NCI-H128 (cell line): ENCODE measurements around the gene CLDN11.

ENCODE experiments used
- DNase-seq: peaks from one replicate; lab custom pipeline; 2025; ENCODE audit not compliant: unreplicated experiment; lab: John Stamatoyannopoulos, UW

The CLDN11 gene

DNA sequence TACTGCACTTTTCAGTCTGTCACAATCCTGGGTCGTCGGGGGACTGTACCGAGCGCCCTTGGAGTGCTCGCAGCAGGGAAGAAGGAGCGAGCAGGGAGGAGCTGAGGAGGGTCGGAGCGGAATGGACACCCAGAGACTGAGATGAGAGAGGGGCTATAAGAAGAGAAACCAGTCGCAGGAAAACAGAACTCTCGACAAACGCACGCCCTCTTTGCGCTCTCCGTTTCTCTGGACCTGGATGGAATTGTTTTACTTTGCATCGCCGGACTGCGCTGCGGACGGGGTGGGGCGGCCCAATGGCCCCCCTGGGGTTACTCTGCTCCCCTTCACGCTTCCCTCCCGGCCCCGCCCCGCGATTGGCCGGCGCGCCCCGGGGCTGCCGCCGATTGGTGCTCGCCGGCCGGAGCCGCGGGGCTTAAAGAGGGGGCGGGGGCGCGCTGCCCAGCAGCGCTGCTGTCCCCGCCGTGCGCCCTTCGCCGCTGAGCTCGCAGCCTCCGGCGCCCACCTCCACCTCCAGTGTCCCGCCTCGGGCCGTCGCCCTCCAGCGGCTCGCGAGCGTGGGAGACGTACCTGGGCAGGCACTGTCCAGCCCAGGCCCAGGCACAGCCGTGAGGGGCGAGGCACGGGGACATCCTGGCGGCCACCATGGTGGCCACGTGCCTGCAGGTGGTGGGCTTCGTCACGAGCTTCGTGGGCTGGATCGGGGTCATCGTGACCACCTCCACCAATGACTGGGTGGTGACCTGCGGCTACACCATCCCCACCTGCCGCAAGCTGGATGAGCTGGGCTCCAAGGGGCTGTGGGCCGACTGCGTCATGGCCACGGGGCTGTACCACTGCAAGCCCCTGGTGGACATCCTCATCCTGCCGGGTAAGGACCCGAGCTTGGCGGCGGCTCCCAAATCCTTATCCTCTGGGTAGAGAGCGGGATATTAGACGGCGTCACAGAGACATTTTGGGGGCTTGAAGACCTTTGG lies at the start of gene CLDN11:
CLDN11 (plus strand) TSS at position 447 of the 977 bp plus-strand sequence; CDS start at position 646, 199 bp downstream.
- no peak for DNase-seq

DNA sequence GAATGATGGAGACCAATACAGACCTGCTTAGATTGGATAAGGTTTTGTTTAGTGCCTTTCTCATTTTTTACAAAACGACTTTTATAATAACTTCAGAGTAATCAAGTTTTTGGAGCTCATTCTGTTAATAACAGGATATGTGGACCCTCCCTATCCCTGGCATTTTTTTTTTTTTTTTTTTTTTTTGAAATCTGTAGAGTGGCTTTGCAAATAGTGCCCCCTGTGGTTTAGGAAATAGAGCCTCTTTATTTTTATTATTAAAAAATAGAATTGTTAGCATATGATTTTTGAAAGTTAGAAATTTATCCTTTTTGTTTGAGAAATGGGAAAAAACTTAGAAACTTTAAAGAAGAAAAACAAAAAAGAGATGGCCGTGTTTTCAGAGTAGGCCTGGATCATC lies 49.7 kb upstream of the CLDN11 start:
- no peak for DNase-seq

DNA sequence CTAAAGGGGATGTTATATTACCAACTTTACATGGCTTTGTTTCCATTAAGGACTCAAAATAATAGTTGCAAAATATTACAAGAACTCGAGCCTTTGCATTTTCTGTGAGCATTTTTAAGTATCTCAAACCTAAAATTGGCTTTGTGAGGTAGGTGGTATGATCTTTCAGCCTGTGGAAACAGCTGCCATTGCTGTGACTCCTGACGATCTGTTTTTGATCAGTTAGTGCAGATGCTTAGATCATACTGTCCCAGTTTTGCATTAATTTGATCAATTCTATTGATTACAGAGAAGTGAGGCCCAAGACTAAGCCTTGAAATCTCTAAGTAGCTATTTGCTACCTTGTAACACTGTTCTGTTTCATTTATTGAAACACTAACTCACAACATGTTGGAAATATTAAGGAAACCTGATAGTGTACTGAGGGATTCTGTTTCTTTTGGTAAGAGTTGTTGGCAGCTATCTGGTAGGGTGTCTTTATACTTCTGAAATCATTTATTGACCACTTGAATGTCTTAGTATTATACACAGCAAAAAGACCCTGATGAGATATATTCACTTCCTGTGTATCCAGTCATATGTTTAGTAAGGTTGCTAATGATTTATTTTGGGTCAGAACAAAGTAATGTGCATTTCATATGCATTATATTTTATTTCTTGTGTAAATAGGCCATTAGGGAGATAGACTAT lies 46.3 kb upstream of the CLDN11 start:
- DNase-seq: peak; percentile 41

DNA sequence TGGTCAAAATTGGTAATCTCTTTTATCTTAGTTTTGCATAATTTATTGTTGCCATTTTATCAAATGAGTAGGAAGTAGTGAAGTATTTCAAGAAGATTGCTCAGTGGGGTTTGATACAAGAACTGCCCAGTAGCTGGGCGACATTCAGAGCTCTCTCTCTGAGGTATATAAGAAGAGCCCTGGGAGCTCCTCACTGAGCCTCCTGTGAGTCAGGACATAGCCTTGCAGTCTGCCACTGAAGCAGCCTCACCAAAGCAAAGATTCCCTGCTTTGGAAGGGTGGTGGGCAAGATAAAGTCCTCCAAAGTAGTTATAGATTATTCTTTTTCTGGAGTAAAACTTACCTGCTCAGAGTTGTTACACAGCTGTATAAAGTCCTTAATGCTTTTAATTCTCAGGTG lies 35.1 kb upstream of the CLDN11 start:
- no peak for DNase-seq

DNA sequence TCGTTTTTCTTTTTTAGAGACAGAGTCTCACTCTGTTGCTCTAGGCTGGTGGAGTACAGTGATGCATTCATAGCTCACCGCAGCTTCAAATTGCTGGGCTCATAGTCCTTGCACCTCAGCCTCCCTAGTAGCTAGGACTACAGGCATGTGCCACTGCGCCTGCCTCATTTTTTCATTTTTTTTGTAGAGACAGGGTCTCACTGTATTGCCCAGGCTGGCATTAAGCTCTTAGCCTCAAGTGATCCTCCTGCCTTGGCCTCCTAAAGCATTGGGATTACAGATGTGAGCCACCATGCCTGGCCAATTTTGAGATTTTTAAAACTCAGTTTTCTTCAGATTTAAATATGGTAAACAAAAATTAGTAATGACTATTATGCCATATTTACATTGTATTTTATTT lies 32.2 kb upstream of the CLDN11 start:
- DNase-seq: no peak

DNA sequence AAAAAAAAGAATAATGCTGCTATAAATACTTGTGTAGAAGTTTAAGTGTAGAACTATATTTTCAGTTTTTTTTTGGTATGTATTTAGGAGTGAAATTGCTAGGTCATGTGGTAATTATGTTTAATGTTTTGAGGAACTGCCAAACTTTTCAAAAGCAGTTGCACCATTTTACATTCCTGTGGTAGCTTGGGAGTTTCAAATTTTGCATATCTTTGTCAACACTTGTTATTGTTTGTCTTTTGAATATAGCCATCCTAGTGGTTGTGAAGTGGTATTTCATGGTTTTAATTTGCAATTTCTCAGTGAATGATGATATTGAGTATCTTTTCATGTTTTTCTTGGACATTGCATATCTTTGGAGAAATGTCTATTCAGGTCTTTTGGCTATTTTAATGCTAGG lies 30.7 kb upstream of the CLDN11 start:
- DNase-seq: no peak

DNA sequence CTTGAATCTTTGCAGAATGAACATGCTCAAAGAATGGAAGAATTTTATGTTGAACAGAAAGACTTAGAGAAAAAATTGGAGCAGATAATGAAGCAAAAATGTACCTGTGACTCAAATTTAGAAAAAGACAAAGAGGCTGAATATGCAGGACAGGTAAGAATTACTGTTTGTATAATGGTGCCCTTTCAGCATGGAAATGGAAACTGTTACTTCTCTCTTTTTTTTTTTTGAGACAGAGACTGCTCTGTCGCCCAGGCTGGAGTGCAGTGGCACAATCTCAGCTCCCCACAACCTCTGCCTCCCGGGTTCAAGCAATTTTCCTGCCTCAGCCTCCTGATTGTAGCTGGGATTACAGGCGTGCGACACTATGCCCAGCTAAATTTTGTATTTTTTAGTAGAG lies 27.6 kb upstream of the CLDN11 start:
- DNase-seq: no peak

DNA sequence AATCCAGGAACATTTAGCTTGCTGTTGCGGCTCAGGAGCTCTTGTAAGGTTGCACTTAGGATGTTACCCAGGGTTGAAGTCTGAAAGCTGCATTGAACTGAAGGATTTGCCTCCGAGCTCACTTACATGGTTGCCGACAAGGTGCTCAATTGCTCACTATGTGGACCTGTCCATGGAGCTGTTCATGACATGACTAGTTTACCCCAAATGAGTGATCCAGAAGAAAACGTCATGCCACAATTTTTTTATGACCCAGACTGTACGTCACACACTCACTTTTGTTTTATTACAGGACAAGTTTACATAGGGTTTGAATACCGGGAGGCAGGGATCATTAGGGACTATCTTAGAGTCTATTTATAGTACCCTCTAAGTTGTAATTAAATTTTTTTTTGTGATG lies 21.0 kb upstream of the CLDN11 start:
- DNase-seq: no peak

DNA sequence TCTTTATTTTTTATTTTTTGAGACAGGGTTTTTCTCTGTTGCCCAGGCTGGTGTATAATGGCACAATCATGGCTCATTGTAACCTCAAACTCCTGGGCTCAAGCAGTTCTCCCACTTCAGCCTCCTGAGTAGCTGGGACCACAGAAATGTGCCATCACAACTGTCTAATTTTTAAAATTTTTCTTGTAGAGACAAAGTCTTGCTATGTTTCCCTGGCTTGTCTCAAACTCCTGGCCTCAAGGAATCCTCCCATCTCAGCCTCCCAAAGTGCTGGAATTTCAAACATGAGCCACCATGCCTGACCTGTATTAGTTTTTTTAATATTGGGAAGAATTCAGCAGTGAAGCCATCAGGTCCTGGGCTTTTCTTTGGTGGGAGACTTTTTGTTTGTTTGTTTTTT lies 13.6 kb upstream of the CLDN11 start:
- DNase-seq: no peak

DNA sequence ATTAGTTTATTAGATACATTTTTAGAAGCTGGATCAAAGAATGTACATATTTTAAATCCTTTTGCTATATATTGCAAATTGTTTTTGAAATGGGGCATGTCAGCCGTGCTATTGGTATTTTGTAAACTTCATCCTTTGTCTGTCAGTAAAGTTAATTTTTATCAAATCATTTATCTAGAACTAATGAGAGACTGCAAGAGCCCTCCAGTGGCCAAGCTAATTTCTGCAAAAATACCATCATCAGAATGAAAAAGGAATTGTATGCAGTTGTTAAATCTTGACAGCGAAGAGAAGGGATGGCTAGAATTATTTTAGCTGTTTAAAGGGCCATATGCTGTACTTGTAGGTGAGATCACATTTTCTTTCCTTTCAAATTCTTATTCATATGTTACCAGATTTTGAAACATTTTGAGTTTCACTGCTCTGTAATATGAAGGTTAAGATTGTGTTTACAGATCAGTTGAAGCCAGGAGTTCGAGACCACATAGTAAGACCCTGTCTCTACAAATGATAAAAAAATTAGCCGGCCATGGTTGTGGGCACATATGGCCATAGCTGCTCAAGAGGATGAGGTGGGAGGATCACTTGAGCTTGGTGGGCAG lies 8.1 kb upstream of the CLDN11 start:
- DNase-seq: no peak

DNA sequence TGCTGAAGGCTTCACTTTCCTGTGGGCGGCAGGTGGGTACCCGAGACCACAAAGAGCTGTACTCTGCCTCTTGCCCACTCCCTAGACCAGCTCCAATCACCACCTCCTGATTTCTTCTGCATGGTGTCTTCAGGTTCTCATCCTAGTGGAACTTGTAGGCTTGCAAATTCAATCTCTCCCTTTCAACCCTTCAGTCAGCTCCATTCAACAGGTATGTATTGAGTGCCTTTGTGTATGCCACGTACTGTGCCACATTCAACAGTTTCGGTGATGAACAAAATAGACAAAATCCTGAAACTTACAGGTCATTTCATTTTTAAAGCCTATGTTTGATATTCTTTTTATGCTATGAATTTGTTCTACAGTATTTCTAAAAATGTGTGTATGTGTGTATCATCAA lies 5.4 kb upstream of the CLDN11 start:
- DNase-seq: no peak

DNA sequence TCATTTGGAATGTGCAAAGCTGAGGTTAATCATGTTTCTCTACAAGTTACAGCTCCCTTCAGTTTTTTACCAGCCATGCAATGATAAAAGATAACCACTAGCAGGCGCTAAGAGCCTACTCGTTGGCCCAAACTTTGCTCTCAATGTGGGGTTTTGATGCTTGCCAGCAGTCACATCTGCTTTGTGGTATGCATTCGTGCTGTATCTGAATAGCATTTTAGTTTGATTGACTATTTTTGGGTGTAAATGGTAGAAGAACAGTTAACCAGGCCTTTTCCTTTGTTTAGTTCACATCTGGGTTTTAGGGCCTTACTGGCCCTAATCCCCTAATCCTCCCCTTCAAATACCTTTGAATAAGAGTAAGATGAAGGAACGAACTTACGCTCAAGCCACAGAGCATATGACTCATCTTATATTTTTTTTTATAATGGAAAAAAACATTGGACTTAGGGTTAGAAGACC lies 4.4 kb upstream of the CLDN11 start:
- DNase-seq: peak; percentile 44

DNA sequence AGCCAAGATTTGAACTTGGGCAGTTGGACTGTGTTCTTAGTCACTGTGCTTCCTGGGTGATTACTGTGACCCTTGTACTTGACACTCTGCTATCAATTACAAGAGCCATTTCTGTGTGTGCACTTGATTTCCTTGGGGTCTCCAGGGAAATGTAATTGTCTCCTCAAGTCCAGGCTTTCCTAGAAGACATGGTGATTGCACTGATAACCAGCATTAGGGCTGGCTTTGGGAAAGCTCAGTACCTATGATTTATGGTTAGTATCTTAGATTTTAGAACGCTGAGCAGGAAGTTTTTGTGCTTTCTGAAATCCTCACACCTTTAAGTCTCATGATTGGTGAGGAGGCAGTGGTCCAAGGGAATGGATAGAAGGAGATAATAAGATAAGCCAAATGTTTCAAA lies 1.6 kb upstream of the CLDN11 start:
- DNase-seq: no peak

DNA sequence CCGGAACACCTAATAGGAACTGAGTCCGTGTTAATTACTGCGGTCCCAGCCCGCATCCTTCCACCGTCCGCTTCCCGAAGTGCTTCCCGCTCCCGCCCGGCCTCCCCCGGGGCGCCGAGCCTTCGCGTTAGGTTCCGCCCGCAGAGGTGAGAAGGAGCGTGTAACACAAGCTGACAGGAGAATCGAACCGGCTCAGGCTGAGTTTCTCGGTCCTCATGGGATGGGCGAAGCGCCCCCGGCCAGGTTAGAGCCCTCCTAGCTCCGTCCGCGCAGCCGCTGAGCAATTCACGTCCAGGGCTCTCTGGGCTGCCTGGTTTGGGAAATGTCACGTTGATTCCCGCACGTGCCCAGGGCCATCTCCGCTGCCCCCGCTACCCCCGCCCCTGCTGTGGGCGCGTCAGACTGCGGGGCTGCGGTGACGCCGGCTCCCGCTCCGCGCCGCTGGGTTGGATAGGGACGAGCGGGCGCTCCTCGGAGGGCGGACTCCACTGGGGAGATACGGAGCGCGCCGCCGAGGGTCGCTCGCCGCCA lies 954 bp downstream of the CLDN11 start:
- DNase-seq: no peak

DNA sequence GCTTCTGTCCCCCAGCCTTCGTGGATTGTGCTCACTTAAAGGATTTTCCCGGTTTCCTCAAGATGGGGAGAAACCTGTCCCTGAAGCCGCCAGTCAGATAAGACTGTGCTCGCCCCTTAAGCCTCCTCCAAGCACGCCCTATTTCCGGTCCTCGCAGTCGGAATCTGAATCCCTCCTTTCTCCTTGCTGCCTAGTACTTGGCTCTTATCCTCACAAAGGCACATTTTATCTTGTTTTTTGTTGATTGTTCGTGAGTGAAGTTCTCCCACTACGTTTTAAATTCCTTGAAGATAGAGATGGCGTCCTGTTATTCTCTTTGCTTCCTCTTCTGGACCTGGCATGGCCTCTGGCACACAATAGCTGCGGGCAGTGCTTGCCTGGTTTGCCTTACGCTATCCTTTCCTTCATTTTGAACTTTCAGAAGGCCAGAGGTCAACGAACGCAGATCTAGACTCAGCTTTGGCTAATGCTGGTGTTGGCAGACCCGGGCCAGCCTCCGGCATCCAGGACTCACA lies 1.7 kb downstream of the CLDN11 start:
- DNase-seq: no peak

DNA sequence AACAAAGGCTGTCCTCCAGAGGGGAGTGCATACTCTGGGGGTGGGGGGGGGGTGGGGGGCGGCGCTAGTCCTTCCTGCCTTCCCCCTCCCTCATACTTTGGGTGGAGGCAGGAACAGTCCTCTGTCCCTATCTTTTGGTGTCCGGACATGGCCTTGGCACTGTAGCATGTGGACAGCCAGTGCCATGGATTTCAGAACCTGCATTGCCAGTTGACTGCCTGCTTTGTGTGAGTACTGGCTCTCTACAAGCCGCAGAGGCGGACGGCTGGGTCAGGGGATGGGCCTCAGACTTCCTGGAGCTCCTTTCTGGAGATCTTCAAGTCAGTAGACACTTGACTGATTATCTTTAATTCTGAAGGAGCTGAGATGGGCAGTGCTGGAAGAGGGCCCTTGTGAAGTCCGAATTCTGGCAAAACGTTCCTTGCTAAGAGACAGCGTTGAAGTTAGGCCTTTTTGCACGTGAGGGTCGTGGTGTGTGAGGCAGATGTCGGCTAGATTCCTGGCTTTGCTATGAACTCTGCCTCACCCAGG lies 2.5 kb downstream of the CLDN11 start:
- DNase-seq: no peak

DNA sequence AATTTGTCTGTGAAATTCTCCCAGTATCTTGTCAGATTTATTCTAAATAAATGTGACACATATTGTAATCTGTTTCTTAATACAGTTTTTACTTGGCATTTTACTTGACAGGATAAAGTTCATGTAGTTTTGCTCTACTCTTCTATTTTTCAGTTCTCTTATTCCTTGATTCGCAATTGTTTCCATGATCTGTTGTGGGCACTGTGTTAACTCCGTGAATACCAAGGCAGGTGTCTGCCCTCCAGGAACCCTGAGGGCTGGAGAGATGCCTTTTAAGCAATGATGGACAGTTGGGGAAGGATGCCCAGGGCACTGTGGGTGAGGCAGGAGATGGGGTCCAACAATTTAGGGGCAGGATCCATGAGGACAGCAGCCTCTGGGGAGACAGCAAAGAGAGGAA lies 3.1 kb downstream of the CLDN11 start:
- DNase-seq: no peak

DNA sequence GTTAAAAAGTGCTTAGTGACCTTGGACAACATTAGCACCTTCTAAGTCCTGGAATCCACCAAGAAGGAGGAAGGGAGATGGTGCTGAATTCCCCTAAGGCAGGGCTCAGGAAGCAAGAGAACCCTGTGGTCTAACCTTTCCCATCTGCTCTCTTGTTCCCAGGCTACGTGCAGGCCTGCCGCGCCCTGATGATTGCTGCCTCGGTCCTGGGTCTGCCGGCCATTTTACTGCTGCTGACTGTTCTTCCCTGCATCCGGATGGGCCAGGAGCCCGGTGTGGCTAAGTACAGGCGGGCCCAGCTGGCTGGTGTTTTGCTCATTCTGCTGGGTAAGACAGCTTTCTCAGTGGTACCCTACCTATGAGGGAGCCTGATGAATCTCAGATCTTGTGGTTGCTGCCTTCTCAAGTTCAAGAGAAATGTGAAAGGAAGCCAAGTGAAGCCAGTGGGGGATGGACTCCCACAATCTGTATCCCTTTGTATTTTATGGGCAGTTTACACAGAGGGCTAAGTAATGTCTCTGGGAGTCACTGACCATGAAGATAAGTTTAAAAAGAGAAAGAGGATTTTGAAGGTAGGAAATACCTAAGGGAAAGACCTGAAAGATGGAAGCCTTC lies 4.4 kb downstream of the CLDN11 start:
- DNase-seq: no peak

DNA sequence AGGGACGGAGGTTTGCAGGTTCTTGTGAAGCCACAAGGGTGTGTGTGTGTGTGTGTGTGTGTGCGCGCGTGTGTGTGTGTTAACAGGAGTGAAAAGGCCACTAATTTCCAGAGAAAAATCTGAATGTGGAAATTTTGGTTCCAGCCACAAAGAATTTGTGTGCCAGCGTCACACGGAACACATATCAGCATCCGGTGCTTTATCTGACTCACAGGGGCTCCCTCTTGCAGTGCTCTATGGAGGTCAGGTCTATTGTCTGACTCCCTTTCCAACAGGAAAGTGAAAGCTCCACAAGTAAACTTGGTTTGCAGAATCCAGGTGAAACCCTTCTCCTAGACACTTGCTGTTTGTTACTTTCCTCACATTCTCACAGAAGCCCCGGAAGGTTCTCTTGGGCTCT lies 6.2 kb downstream of the CLDN11 start:
- no peak for DNase-seq

DNA sequence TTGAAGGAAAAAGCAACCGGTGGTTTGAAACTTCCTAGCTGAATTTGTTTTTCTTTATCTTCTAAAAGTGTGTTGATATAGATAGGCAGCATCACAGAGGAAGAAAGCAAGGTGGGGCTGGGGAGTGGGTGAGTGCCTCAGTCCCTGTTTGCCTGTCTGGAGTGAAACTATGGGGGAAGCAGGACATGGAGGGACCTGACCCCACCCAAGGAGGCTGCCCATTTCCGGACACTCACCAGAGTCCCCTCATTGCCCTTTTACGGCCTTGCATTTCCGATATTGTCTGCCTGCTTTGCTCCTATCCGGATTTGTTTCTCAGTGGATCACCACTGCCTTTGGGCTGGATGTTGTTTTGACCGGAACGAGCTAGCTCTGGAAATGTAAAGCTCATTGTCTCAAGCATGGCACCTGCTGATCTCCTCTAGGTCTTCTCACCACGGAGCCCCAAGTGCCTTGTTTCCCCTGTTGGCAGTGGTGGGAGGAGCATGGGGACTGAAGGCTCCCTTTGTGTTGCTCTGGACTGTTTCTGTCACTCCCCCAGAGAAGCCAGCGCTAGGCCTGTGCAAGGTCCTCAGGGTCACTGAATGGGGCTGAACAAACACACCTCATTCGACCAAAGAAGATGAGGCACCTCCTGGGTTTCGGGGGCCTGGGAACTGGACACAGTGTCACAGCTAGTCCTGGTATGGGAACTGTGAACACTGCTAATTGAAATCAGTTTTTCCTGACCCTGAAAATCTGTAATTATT lies 7.0 kb downstream of the CLDN11 start:
- DNase-seq: no peak
